Islet of Langerhans (tissue), 1 donor: Measurements from ENCODE around the gene MTX3.

Experiments
- FAIRE-seq: peaks from one replicate; lab custom pipeline; 2011; peaks lifted over from hg19 to GRCh38; lab: Jason Lieb, UNC

Gene MTX3

DNA sequence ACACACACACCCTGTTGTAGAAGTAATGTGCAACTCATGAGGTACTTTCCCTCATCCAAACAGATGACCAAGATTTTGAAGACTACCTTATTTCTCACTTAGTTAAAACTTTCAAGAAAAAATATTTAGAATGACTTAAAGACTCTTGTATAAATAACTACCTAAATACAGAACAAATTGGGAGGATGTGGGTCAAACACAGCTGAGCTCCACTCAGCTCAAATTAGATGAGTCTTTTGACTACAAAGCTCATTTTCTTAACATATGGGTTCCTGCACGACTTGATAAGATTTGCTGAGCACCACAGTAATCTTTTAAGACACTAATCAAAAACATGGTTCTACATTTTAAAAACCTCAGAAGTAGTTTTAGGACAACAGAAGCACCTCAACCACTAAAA is 8.9 kb downstream of the MTX3 start:
- no peak for FAIRE-seq

- FAIRE-seq, result no peak
Measured at GRCh38 chr5:79976759-79977515, 14.1 kb downstream of the MTX3 start.

- FAIRE-seq, result no peak
Measured at GRCh38 chr5:79975422-79975821, 15.6 kb downstream of the MTX3 start.

DNA sequence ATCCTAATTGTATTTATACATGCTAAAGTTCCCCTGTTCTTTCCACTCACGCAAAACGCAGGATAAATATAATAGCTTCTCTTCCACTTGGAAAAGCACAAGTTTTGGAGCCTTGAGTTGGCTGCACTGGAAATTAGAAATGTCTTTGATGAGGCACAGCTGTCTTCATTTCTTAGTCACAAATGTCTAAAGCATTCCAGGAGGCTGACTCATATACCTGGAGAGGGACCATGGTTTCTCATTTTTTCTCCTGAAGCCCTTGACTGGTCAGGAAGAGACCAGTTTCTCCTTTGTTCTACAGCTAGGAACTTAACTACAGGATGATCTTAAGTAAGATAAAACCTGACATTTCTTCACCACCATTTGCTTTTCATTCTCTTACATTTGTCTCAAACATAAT is 16.2 kb downstream of the MTX3 start:
- no peak for FAIRE-seq

GRCh38 chr5:79973996-79974395 is 17.1 kb downstream of the MTX3 start:
- FAIRE-seq, result no peak

GRCh38 chr5:79973511-79973910 is 17.6 kb downstream of the MTX3 start:
- FAIRE-seq, result no peak

GRCh38 chr5:79971156-79971555 is 19.9 kb downstream of the MTX3 start:
- FAIRE-seq, result no peak

DNA sequence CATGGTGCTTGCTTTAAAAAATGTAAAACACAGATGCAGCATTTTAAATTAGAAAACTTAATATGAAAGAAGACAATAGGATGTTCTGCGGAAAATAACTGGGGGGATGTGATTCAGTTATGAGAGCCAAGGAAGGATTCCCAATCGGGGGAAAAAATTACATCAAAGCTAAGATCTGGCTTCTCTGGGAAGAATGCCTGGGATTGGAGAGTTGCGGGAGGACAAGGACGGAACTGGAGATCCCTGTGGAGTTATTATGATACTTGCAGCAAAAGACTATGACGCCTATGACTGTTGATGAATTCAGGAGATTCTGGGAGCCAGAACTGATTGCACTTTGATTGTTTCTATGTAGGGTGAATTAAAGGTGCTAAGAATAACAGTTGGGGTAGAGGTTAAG is 24.6 kb downstream of the MTX3 start:
- FAIRE-seq, result no peak

GRCh38 chr5:79964136-79964535 is 26.9 kb downstream of the MTX3 start:
- no peak for FAIRE-seq

GRCh38 chr5:79963261-79964061 is 27.6 kb downstream of the MTX3 start:
- no peak for FAIRE-seq

DNA sequence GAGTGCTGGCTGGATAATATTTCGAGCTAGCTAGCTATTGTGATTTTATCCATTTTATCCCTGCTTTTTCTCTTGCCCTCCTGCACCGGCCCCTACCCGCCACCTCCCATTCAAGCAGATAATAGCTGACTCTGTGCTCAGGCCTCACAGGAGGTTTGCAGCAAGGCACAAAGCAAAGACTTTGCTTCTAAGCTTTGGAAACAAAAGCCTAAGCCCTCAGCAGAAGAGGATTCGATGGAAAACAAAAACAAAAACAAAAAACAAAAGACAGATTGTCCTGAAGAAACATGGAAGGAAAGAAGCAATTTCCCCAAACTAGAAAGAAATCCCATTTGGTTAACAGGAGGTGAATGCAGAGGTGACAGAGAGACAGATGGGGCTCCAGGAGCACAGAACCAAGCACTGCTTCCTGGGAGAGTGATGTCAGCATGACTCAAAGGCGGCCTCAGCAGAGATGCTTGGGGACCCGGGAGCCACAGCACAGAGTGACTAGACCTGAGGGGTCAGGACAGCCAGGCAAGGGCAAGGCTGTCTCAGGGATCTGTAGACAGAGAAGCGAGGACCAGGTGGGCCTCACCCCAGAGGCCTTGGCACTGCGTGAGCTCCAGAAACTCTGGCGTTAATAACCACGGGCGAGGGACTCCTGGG is 28.4 kb downstream of the MTX3 start:
- FAIRE-seq, result no peak

GRCh38 chr5:79961716-79962574 is 29.1 kb downstream of the MTX3 start:
- no peak for FAIRE-seq

DNA sequence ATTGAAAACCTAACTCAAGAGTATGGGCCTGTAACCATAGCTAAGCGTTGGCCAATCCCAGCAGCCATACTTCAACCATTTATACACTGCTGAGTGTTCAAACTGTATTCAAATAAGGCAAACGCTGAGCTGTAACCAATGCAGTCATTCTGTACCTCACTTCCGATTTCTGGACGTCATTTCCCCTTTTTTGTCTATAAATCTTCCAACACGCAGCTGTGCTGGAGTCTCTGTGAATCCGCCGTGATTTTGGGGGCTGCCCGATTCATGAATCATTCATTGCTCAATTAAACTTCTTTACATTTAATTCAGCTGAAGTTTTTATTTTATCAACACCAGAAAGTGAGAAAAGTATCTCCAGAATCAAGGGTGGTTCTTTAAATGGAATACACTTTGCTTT is 31.7 kb downstream of the MTX3 start:
- no peak for FAIRE-seq

DNA sequence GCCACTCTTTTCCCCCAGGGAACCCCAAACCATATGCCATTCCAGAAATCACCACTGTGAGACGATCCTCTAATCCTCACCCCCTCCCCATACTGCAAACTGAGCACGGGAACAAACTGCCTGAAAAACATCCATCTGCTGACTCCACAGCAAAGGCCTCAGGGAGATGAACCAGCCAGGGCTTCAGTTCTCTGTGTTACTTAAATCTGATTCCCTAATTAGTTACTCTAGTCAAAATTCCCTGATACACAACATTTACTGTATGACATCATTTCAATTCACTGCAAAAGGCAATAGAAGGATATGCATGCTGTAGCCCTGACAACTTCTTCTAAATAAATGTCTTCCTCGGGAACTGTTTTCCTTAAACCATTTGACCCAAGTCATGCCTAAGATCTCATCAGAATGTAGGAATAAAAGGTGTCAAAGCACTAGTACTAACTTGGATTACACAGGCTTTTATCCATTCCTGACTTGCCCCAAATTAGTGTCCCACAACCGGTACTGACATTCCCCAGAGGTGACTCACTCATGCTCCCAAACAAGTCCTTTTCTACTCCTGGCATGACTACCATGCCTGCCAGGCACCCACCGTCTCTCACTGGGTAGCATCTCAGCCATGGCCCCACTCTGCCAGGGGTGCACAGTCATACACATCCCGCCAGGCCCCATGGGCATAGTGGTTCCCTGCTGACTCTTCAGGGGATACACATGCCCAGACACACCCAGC is 35.0 kb downstream of the MTX3 start:
- no peak for FAIRE-seq

DNA sequence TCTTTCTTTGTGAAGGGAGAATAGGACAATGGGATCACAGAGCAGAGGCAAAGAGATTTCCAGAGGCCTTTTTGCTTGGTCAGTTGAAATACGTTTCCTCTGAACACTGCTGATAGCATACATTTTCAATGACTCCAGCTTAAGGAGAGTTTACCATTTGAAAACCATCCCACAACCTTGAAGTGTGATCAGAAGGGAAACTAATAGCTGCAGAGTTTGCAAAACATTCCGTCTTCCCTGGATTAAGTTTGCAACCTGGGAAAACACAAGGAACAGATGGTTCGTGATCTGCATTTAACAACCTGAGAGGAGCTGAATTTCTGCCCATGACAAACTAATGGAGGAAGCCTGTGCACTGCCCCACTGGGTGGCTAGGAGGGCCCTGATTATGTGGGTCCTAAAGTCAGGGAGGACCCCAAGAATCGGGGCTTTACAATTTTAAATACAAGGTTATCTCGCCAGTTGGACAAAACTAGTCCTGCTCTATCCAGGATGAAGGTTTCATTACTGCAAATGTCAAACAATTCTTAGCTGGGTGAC is 35.6 kb downstream of the MTX3 start:
- no peak for FAIRE-seq

DNA sequence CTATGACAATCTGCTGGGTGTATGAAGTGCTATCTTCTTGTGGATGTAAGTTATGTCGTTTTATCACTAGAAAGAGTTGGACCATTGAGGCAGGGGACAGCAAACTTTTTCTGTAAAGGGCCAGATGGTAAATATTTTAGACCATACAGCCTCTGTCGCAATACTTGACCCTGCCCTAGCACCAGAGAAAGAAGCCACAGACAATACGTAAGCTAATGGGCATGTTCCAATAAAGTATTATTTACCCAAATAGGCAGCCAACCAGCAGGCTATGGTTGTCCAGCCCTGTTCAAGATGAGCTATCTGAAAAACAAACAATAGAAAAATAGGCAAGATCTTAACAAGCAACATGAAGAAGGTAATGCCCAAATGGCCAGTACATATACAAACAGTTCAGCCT is 36.4 kb downstream of the MTX3 start:
- no peak for FAIRE-seq

GRCh38 chr5:79947567-79947966 is 43.5 kb downstream of the MTX3 start:
- no peak for FAIRE-seq

- FAIRE-seq, result no peak
Measured at GRCh38 chr5:79938468-79938867, 52.6 kb downstream of the MTX3 start.

- FAIRE-seq, result no peak
Measured at GRCh38 chr5:79936646-79937216, 54.3 kb downstream of the MTX3 start.

- FAIRE-seq, result no peak
Measured at GRCh38 chr5:79936002-79936645, 54.9 kb downstream of the MTX3 start.
